ENCODE results near the gene NAA35. TPM values are rescaled to one million over a fixed set of nuclear protein-coding genes. Genes with fewer than 3 reads are reported as not detected.

NAA35 gene
- total and polyA plus RNA-seq, 2 experiments from 2014 or later: 29.2 to 31.6 TPM

- TF ChIP-seq REST (IDR thresholded peaks at IDR 0.05; ENCODE audit: unreplicated experiment) (no peak), ETS1 (IDR thresholded peaks at IDR 0.05) (no peak), POLR2AphosphoS5 (IDR thresholded peaks at IDR 0.05; ENCODE audit: low read depth) (no peak), EZH2 (IDR thresholded peaks at IDR 0.05; ENCODE audit: low read depth, unreplicated experiment) (no peak), ZNF114 (CRISPR knock-in tag; IDR thresholded peaks at IDR 0.05) (no peak)
Observed at GRCh38 chr9:86020731-86021130, 79.8 kb downstream of the NAA35 start (continued).

GRCh38 chr9:86021166-86021565 is 80.2 kb downstream of the NAA35 start:
- H3K9me2 ChIP-seq (ENCODE audit: insufficient read depth): no peaks in the 10 kb centered on the region
- H3K36me3 ChIP-seq (ENCODE audit: insufficient read depth): peaks cover 36% of the 10 kb centered on the region
- no peaks in the 10 kb centered on the region for H3K27me3 ChIP-seq (ENCODE audit: insufficient read depth)
- H3K4me1 ChIP-seq (ENCODE audit: insufficient read depth): no peaks in the 10 kb centered on the region
- H3K36me3 Mint-ChIP-seq (ENCODE audit: low read depth): peaks cover 66% of the 10 kb centered on the region
- H2AFZ ChIP-seq: no peak overlapping the region
- H3K27ac ChIP-seq (ENCODE audit: low read depth): no peak overlapping the region
- H3K4me3 ChIP-seq: no peak overlapping the region
- H3K27me3 Mint-ChIP-seq (ENCODE audit: insufficient read depth, low read depth, poor library complexity): no peaks in the 10 kb centered on the region
- no peak overlapping the region for H3K4me2 ChIP-seq
- H3K9me3 Mint-ChIP-seq: no peaks in the 10 kb centered on the region; the same call in 2 of the 3 replicates
- DNase-seq (ENCODE audit: low spot score) (no peak), ATAC-seq (no peak)
- no peaks in the 10 kb centered on the region; the same call in 1 of the 2 replicates for H4K20me1 ChIP-seq (replicated peaks; ENCODE audit: insufficient read depth)
- H3K79me2 ChIP-seq (replicated peaks; ENCODE audit: insufficient read depth): no peaks in the 10 kb centered on the region
- H3K4me3 Mint-ChIP-seq: no peak overlapping the region
- peaks cover 2% of the 10 kb centered on the region; the same call in 1 of the 3 replicates for H3K4me1 Mint-ChIP-seq
- H3F3A ChIP-seq (replicated peaks; ENCODE audit: low read depth): no peaks in the 10 kb centered on the region
- H3K27ac Mint-ChIP-seq: no peak overlapping the region
- TF ChIP-seq STAT1 (IDR thresholded peaks at IDR 0.05; ENCODE audit: unreplicated experiment) (no peak), EZH2 (IDR thresholded peaks at IDR 0.05; ENCODE audit: low read depth, unreplicated experiment) (no peak), REST (IDR thresholded peaks at IDR 0.05; ENCODE audit: unreplicated experiment) (no peak), ZNF331 (CRISPR knock-in tag; IDR thresholded peaks at IDR 0.05; ENCODE audit: low read depth) (no peak), CTCF (conservative IDR thresholded peaks at IDR 0.05; ENCODE audit: low read depth in 2 of 2) (no peak), ZNF114 (CRISPR knock-in tag; IDR thresholded peaks at IDR 0.05) (no peak)

Data from GM23338 (cell line).